CD4-positive, CD25-positive, alpha-beta regulatory T cell (primary cell): ENCODE measurements around the gene PTGR3. TPM values are rescaled to one million over a fixed set of nuclear protein-coding genes. Genes with fewer than 3 reads are reported as not detected.
A peak's percentile ranks its signal among the peaks of the same experiment; 100 is the strongest.

Experiments
- ATAC-seq, 2 donors: fragments of 150-1000 bp; cut with Tn5 transposase; one replicate each; pipeline ENCODE4 v1.10.0; 2021; ENCODE audit warnings: low read depth in 2 of 2, moderate number of reproducible peaks in 2 of 2, moderate library complexity in 1 of 2
- DNase-seq, 3 donors: peaks; one replicate each; pipeline versions ENCODE4 v3.0.0 to v3.0.0-alpha.2; 2012 to 2022; ENCODE audit warnings: mixed read lengths in 1 of 3
- H3K27ac ChIP-seq: one replicate; pipeline ENCODE4 v1.7.0; 2013; ENCODE audit warnings: mild to moderate bottlenecking, low read length; ENCODE audit not compliant: insufficient read depth, poor library complexity, severe bottlenecking
- H3K27me3 ChIP-seq: one replicate; pipeline ENCODE4 v1.7.0; 2013; ENCODE audit warnings: low read length; ENCODE audit not compliant: control insufficient read depth, insufficient read depth
- H3K36me3 ChIP-seq: one replicate; pipeline ENCODE4 v1.7.0; 2013; ENCODE audit warnings: mild to moderate bottlenecking, low read length, moderate library complexity; ENCODE audit not compliant: control insufficient read depth, insufficient read depth
- H3K4me1 ChIP-seq: 2 replicates; pipeline ENCODE4 v1.7.0; 2013; ENCODE audit warnings: mild to moderate bottlenecking, low read length; ENCODE audit not compliant: insufficient read depth, control insufficient read depth, poor library complexity, severe bottlenecking
- H3K4me3 ChIP-seq: one replicate; pipeline ENCODE4 v1.7.0; 2013; ENCODE audit warnings: low read depth, mild to moderate bottlenecking, low read length, moderate library complexity
- H3K9me3 ChIP-seq, 2 experiments: 1 replicate in 1 of 2; 2 replicates in 1 of 2; pipeline ENCODE4 v1.7.0; 2013; ENCODE audit warnings: low read length in 2 of 2, mild to moderate bottlenecking in 1 of 2, moderate library complexity in 1 of 2; ENCODE audit not compliant: control insufficient read depth in 2 of 2
- H3K27ac Mint-ChIP-seq, 3 donors: one replicate each; pipeline ENCODE4 v1.8.0; 2020 to 2022; ENCODE audit warnings: mild to moderate bottlenecking in 3 of 3, mixed read lengths in 3 of 3, moderate library complexity in 2 of 3
- H3K27me3 Mint-ChIP-seq: one replicate; pipeline ENCODE4 v1.8.0; 2022; ENCODE audit warnings: mild to moderate bottlenecking, mixed read lengths
- H3K36me3 Mint-ChIP-seq: one replicate; pipeline ENCODE4 v1.8.0; 2020; ENCODE audit warnings: mixed read lengths
- H3K4me1 Mint-ChIP-seq, 4 donors: one replicate each; pipeline ENCODE4 v1.8.0; 2020 to 2022; ENCODE audit warnings: mixed read lengths in 4 of 4, mild to moderate bottlenecking in 1 of 4
- H3K4me3 Mint-ChIP-seq, 4 donors: one replicate each; pipeline ENCODE4 v1.8.0; 2020 to 2022; ENCODE audit warnings: mild to moderate bottlenecking in 4 of 4, mixed read lengths in 4 of 4, moderate library complexity in 3 of 4
- H3K9me3 Mint-ChIP-seq, 7 donors: one replicate each; pipeline ENCODE4 v1.8.0; 2020 to 2022; ENCODE audit warnings: mixed read lengths in 7 of 7, mild to moderate bottlenecking in 3 of 7, moderate library complexity in 2 of 7
- polyA plus RNA-seq, 4 donors: library from polyadenylated mRNA; unstranded; fragments of 300-500 nt; fragmentation: Illumina TruSeq; gene quantifications; one replicate each; pipeline ENCODE4 v1.2.3, GENCODE V29; 2021
- total RNA-seq: library from RNA; stranded (reverse); gene quantifications from one replicate; pipeline ENCODE4 v1.2.3, GENCODE V29; 2022

PTGR3 gene
- total and polyA plus RNA-seq, 5 donors from 2014 or later = 18.6 to 33.3 (median 25.5) TPM

DNA sequence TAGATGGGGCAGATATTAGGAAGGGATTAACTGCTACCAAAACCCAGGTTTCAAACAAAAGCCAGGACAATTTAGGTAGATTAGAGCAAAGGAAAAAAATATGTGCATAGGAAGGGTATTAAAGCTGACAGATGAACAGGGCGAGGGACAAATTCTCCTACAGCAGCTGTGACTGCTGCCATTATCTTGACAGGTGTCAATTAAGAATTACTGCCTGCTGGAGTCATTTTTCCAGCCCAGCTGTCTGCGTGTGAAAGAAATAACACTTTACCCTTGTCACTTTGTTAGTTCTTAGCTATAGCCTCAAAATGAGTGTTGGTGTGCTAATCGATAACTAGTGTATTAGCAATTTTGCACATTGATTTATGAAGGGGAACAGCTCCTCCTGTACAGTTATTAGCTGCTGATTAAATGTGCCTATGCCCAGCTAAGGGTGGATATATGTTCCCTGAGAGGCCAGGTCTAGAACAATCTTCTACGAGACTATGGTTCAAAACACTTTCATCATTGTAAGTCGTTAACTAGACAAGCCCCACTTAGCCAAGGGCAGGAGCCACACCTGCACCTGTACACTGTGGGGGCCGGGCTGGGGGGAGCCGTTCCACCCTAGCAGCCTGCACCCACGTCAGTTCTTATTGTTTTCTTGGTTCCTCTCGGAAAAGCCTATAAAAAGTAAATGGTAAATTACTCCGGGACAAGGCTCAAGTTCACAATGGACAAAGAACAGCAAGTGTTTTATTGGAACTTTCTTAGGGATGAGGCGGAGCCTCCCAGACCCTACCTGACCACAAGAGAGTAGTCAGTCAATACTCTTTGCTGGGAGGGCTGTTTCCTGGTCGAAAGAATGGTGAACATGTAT, 9.4 kb upstream of the PTGR3 start:
- no peaks in the 10 kb centered on the region for H3K9me3 Mint-ChIP-seq
- DNase-seq (no peak), ATAC-seq (no peak)
- Histone ChIP-seq H3K4me3 (no peak overlapping the region), H3K27ac (no peak overlapping the region), H3K4me1 (peaks cover 20% of the 10 kb centered on the region), H3K36me3 (no peaks in the 10 kb centered on the region), H3K9me3 (no peaks in the 10 kb centered on the region), H3K27me3 (no peaks in the 10 kb centered on the region)
- peak overlapping the region in 1 of 4 donors; percentile 65 for H3K4me3 Mint-ChIP-seq
- peaks cover under 1% of the 10 kb centered on the region for H3K27me3 Mint-ChIP-seq
- peaks cover 30 to 67% (median 49%) of the 10 kb centered on the region in 4 donors for H3K4me1 Mint-ChIP-seq
- no peaks in the 10 kb centered on the region for H3K36me3 Mint-ChIP-seq
- H3K27ac Mint-ChIP-seq = peak overlapping the region in 2 of 3 donors; percentile 7 to 15

DNA sequence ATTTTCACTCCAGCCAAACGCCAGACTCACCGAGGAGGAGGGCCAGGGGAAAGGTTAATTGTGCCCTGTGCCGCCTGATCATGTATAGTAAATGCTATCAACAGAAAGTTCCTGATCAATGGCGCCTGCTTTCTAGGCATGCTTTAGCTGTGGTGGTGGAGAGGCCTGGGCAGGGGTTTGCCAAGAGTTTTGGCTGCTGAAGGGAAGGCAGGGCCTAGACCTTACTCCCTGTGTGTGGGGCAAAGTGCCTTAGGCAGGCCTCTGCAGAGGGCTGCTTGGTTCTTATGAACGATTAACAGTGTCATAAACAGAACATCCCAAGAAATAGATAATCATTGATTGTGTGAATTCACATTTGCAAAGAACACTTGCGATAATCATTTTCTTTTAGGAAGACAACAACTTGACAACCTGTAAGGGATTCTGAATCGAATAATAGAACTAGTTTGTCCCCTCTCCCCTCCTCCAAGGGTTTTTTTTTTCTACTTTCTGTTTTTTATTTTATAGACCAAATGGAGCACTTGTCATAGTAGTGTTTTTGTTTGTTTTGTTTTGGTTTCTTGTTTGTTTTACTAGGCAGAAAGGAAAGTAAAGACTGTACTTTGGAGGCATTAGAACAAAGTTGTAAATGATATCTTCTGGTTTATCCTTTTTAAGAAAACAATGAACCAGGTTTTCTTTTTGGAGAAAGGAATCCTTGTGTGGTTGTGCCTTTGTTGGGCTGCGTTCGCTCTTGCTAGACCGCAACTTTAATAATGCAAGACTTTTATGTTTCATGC, 8.2 kb upstream of the PTGR3 start:
- Mint-ChIP-seq H3K4me3 (no peak overlapping the region), H3K4me1 (peaks cover 37 to 71% (median 58%) of the 10 kb centered on the region in 4 donors), H3K9me3 (no peaks in the 10 kb centered on the region), H3K36me3 (no peaks in the 10 kb centered on the region), H3K27me3 (no peaks in the 10 kb centered on the region), H3K27ac (peak overlapping the region; percentile 87 to 96 (median 92))
- Histone ChIP-seq H3K27ac (no peak overlapping the region), H3K4me3 (no peak overlapping the region), H3K9me3 (no peaks in the 10 kb centered on the region), H3K36me3 (no peaks in the 10 kb centered on the region), H3K27me3 (no peaks in the 10 kb centered on the region), H3K4me1 (peaks cover 32% of the 10 kb centered on the region)
- DNase-seq (no peak), ATAC-seq (no peak)

DNA sequence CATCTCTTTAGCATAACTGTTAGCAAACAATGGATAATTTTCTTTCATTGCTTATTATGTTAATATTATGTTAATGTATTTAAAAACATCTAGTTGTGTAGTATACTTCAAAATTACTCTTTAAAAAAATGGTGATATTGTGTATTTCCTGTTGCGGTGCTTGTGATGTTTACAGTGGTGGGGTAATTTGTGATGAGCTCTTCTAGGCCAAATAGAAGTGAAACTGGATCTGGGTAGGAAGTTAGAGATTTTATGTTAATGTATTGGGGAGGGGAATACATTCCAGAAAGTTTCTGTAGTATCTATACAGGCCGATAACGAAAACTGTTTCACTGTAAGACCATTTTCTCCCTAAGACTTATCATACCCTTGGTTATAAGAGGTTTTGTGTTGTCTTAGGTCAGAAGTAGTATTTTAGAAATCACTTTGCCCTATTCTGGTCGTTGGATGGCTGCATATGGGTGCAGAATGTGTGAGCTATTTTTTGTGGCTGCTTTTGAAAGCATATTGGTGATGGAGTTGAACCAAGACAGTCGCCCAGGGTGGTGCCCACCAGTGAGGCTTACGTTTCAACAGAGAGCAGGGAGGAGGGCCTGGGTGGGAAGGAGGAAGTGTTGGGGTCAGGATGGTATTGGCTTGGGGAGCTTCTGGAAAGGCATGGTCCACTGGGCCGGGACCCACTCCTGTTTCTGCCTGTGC, 7.4 kb upstream of the PTGR3 start:
- H3K4me3 ChIP-seq = peak overlapping the region; percentile 26
- no peaks in the 10 kb centered on the region for H3K36me3 ChIP-seq
- Mint-ChIP-seq H3K27ac (peak overlapping the region; percentile 87 to 96 (median 92)), H3K9me3 (no peaks in the 10 kb centered on the region), H3K4me1 (peaks cover 34 to 66% (median 51%) of the 10 kb centered on the region in 4 donors), H3K36me3 (no peaks in the 10 kb centered on the region), H3K4me3 (peak overlapping the region in 3 of 4 donors; percentile 25 to 68 (median 33)), H3K27me3 (no peaks in the 10 kb centered on the region)
- ATAC-seq (peak; percentile 63), DNase-seq (peak in 2 of 3 donors; percentile 61 to 66)
- peaks cover 34% of the 10 kb centered on the region for H3K4me1 ChIP-seq
- H3K27ac ChIP-seq = peak overlapping the region; percentile 28
- no peaks in the 10 kb centered on the region for H3K9me3 ChIP-seq
- no peaks in the 10 kb centered on the region for H3K27me3 ChIP-seq

DNA sequence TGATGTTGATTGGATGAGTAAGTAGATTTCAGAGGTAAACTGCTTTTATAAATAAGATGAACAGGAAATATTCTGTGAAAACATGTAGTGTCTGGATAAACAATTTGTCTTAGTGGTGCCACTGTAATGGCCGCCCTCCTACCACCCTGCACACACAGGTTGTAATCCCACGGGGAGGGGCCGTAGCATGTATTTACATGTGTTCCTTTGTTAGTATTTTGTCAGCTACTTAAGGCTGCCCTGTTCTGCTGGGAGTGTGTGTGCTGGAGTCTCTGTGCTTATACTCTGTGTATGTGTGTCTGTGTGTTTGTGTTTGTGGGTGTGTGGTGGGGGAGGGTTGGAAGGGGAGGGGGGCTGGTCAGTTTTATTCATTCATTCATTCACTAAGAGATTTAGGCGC, 6.7 kb upstream of the PTGR3 start:
- Histone ChIP-seq H3K27me3 (no peaks in the 10 kb centered on the region), H3K9me3 (no peaks in the 10 kb centered on the region), H3K27ac (no peak overlapping the region), H3K4me1 (peaks cover 34% of the 10 kb centered on the region), H3K36me3 (no peaks in the 10 kb centered on the region), H3K4me3 (no peak overlapping the region)
- Mint-ChIP-seq H3K27me3 (peaks cover 3% of the 10 kb centered on the region), H3K9me3 (peaks cover 0 to 1% (median 0%) of the 10 kb centered on the region in 7 donors), H3K4me1 (peaks cover 39 to 72% (median 53%) of the 10 kb centered on the region in 4 donors), H3K4me3 (peak overlapping the region; percentile 34 to 94 (median 46)), H3K27ac (peak overlapping the region in 2 of 3 donors; percentile 27 to 85), H3K36me3 (no peaks in the 10 kb centered on the region)
- no peak for DNase-seq
- ATAC-seq = no peak

DNA sequence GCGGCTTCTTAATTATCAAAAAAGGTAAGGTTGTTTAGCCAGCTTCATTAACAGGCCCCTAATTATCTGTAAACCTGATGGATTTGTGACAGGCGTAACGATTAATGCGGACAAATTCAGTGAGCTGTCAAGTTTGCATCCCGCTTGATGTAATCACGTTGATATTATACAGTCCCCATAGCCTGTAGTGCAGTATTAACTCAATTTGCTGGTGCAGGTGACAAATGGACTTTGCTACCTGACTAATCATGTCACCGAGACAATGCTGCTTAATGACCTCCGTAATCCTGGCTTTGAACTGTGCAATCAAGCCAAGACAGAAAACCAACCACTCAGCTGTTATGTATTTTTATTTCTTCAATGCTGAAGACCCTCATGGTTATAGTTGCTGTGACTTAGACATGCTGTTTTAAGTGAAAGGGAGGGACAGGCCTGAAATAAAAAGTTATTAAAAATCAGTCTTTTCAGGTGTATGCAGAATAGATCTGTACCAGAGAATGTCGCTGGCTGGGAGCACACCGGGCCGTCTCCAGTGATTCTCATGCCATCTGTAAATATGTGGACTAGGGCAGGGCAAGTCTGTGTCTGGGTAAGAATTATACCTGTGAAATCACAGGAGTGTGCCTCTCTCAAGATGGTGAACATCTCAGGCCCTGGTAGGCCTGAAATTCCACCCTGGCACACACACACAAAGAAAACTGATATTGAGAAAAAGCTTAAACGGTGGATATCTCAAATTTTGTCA, 6.0 kb upstream of the PTGR3 start:
- peaks cover 0 to 1% (median 0%) of the 10 kb centered on the region in 7 donors for H3K9me3 Mint-ChIP-seq
- H3K4me1 ChIP-seq = peaks cover 38% of the 10 kb centered on the region
- peak overlapping the region; percentile 26 to 94 (median 38) for H3K4me3 Mint-ChIP-seq
- peaks cover 10% of the 10 kb centered on the region for H3K27me3 Mint-ChIP-seq
- H3K9me3 ChIP-seq = no peaks in the 10 kb centered on the region
- no peaks in the 10 kb centered on the region for H3K36me3 ChIP-seq
- H3K27ac ChIP-seq = no peak overlapping the region
- H3K4me1 Mint-ChIP-seq = peaks cover 44 to 74% (median 57%) of the 10 kb centered on the region in 4 donors
- ATAC-seq = no peak
- no peaks in the 10 kb centered on the region for H3K27me3 ChIP-seq
- H3K36me3 Mint-ChIP-seq = no peaks in the 10 kb centered on the region
- no peak for DNase-seq
- peak overlapping the region; percentile 16 for H3K4me3 ChIP-seq
- H3K27ac Mint-ChIP-seq = peak overlapping the region; percentile 27 to 85 (median 56)

DNA sequence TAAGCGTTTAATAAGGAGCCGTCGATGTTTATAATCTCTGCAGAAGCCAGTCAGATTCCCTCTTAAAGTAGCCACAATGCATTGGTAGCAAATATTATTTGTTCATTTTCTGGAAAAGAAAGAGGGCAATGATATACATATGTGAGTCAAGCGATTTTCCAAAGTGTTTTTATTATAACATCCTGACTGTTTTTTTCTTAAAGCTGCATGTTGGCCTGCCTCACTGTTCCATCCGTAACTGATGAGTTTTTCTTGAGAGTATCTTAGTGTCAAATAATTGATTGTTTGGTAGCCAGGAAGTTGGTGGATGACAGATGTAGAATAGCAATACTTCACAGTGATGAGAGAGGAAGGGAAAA, 5.4 kb upstream of the PTGR3 start:
- H3K36me3 Mint-ChIP-seq = no peaks in the 10 kb centered on the region
- Histone ChIP-seq H3K36me3 (no peaks in the 10 kb centered on the region), H3K27me3 (no peaks in the 10 kb centered on the region), H3K9me3 (no peaks in the 10 kb centered on the region), H3K4me3 (no peak overlapping the region), H3K27ac (no peak overlapping the region), H3K4me1 (peaks cover 43% of the 10 kb centered on the region)
- peaks cover 13% of the 10 kb centered on the region for H3K27me3 Mint-ChIP-seq
- peak overlapping the region; percentile 22 to 94 (median 46) for H3K4me3 Mint-ChIP-seq
- DNase-seq (no peak), ATAC-seq (no peak)
- no peak overlapping the region for H3K27ac Mint-ChIP-seq
- H3K4me1 Mint-ChIP-seq = peaks cover 43 to 72% (median 57%) of the 10 kb centered on the region in 4 donors
- H3K9me3 Mint-ChIP-seq = peaks cover 0 to 1% (median 0%) of the 10 kb centered on the region in 7 donors
